HepG2 (cell line): Measurements from ENCODE around the gene AMPH.

Experiments used
- CTCF ChIP-seq: sonication (generic); formaldehyde crosslinking; IDR thresholded peaks from 2 replicates; pipeline ENCODE4 v1.5.0; 2020; ENCODE audit warnings: mild to moderate bottlenecking, missing genetic modification reagents, moderate library complexity
- EED ChIP-seq: sonication (generic); formaldehyde crosslinking; IDR thresholded peaks from 2 replicates; pipeline ENCODE4 v1.5.0; 2020; ENCODE audit warnings: mild to moderate bottlenecking, missing genetic modification reagents
- HCFC1 ChIP-seq: fragments of 150-350 bp; IDR thresholded peaks from 2 replicates; pipeline ENCODE4 v1.6.1; 2014; ENCODE audit warnings: low read depth, low read length
- HINFP ChIP-seq: sonication (generic); formaldehyde crosslinking; IDR thresholded peaks from 2 replicates; pipeline ENCODE4 v1.4.0; 2020; ENCODE audit warnings: low read depth, mild to moderate bottlenecking, missing genetic modification reagents
- PATZ1 ChIP-seq: sonication (generic); formaldehyde crosslinking; IDR thresholded peaks from 2 replicates; pipeline ENCODE4 v1.4.0; 2020; ENCODE audit warnings: missing genetic modification reagents
- PAWR ChIP-seq: sonication (generic); formaldehyde crosslinking; IDR thresholded peaks from 2 replicates; pipeline ENCODE4 v1.4.0; 2020; ENCODE audit warnings: missing genetic modification reagents, mild to moderate bottlenecking, borderline replicate concordance
- SALL1 ChIP-seq: sonication (generic); formaldehyde crosslinking; IDR thresholded peaks from 2 replicates; pipeline ENCODE4 v1.8.0; 2022; ENCODE audit warnings: mild to moderate bottlenecking, missing genetic modification reagents
- SP2 ChIP-seq: sonication (generic); formaldehyde crosslinking; IDR thresholded peaks from 2 replicates; pipeline ENCODE4 v1.5.1; 2020; ENCODE audit warnings: mild to moderate bottlenecking, missing genetic modification reagents
- TP53 ChIP-seq: sonication (generic); formaldehyde crosslinking; conservative IDR thresholded peaks from 2 replicates; pipeline ENCODE4 v1.4.0; 2020; ENCODE audit warnings: missing genetic modification reagents
- ZBTB37 ChIP-seq: sonication (generic); formaldehyde crosslinking; IDR thresholded peaks from 2 replicates; pipeline ENCODE4 v1.4.0; 2020; ENCODE audit warnings: mild to moderate bottlenecking, missing genetic modification reagents

GRCh38 chr7:38565289-38565688 lies 65.9 kb downstream of the AMPH start:
- no peak for TF ChIP-seq HCFC1
- TF ChIP-seq CTCF (CRISPR knock-in tag): no peak
- no peak for TF ChIP-seq SALL1 (CRISPR knock-in tag)
- TF ChIP-seq ZBTB37 (CRISPR knock-in tag): no peak
- TF ChIP-seq SP2 (CRISPR knock-in tag): no peak
- no peak for TF ChIP-seq PAWR (CRISPR knock-in tag)
- no peak for TF ChIP-seq HINFP (CRISPR knock-in tag)
- TF ChIP-seq PATZ1: no peak
- TF ChIP-seq TP53 (CRISPR knock-in tag): no peak
- no peak for TF ChIP-seq EED
